Measurements from ENCODE around the gene CSMD2.
"Not testable (repeated sequence)": the region's sequence is repeated elsewhere in the genome, so short reads cannot be mapped to it uniquely, and the experiment has no call there.

CSMD2 gene

GRCh38 chr1:34164771-34165391, at the start of gene CSMD2:
TSS of gene CSMD2 (minus strand) at chr1:34165230. CDS start at chr1:34165097, 133 bp downstream.
- DNase-seq (ENCODE audit: low spot score): no peak

GRCh38 chr1:34213956-34214355, 48.9 kb upstream of the CSMD2 start:
- DNase-seq (ENCODE audit: low spot score): no peak

- no peak for DNase-seq (ENCODE audit: low spot score)
These were observed 47.6 kb upstream of the CSMD2 start for GRCh38 chr1:34212673-34213072.

- peak; percentile 75 for DNase-seq (ENCODE audit: low spot score)
These were observed 34.9 kb upstream of the CSMD2 start for GRCh38 chr1:34199927-34200326.

- no peak for DNase-seq (ENCODE audit: low spot score)
These were observed 27.6 kb upstream of the CSMD2 start for GRCh38 chr1:34192621-34193020.

- DNase-seq (ENCODE audit: low spot score): peak; percentile 25
These were observed 25.7 kb upstream of the CSMD2 start for GRCh38 chr1:34190692-34191091.

- no peak for DNase-seq (ENCODE audit: low spot score)
These were observed 24.0 kb upstream of the CSMD2 start for GRCh38 chr1:34188985-34189384.

GRCh38 chr1:34188418-34188817, 23.4 kb upstream of the CSMD2 start:
- no peak for DNase-seq (ENCODE audit: low spot score)

- no peak for DNase-seq (ENCODE audit: low spot score)
These were observed 21.9 kb upstream of the CSMD2 start for GRCh38 chr1:34186741-34187494.

GRCh38 chr1:34183381-34183780, 18.4 kb upstream of the CSMD2 start:
- DNase-seq (ENCODE audit: low spot score): not testable (repeated sequence)

- no peak for DNase-seq (ENCODE audit: low spot score)
These were observed 13.0 kb upstream of the CSMD2 start for GRCh38 chr1:34178072-34178471.

GRCh38 chr1:34176830-34177603, 12.0 kb upstream of the CSMD2 start, which contains the start of gene C1orf94:
TSS of gene C1orf94 (plus strand) at chr1:34176907. CDS start at chr1:34177790, 883 bp downstream.
- DNase-seq (ENCODE audit: low spot score): no peak

GRCh38 chr1:34175744-34176143, 10.7 kb upstream of the CSMD2 start:
- no peak for DNase-seq (ENCODE audit: low spot score)

- DNase-seq (ENCODE audit: low spot score): no peak
These were observed 2.4 kb upstream of the CSMD2 start for GRCh38 chr1:34167389-34167788.

- DNase-seq (ENCODE audit: low spot score): no peak
These were observed 1.8 kb upstream of the CSMD2 start for GRCh38 chr1:34166625-34167361.

GRCh38 chr1:34166191-34166624, 1.2 kb upstream of the CSMD2 start:
- no peak for DNase-seq (ENCODE audit: low spot score)

GRCh38 chr1:34165422-34165921, 442 bp upstream of the CSMD2 start:
- no peak for DNase-seq (ENCODE audit: low spot score)

- no peak for DNase-seq (ENCODE audit: low spot score)
These were observed 968 bp downstream of the CSMD2 start for GRCh38 chr1:34163792-34164731.

- no peak for DNase-seq (ENCODE audit: low spot score)
These were observed 1.9 kb downstream of the CSMD2 start for GRCh38 chr1:34162852-34163766.

- no peak for DNase-seq (ENCODE audit: low spot score)
These were observed 8.3 kb downstream of the CSMD2 start for GRCh38 chr1:34156739-34157138.
